Activated CD4-positive, alpha-beta T cell treated with anti-CD3 and anti-CD28 coated beads, Interleukin-2, amount 10 ng/mL, durations not matched to agents 7 days and 5 days (primary cell): ENCODE data around the gene ZBTB17. TPM values are rescaled to one million over a fixed set of nuclear protein-coding genes. Genes with fewer than 3 reads are reported as not detected.

Experiments used
- CTCF ChIA-PET: fragments of 350-600 bp; sonication (Branson Sonifier 250); formaldehyde crosslinking; loops from one replicate; lab custom pipeline; 2021; ENCODE audit warnings: antibody characterized with exemption; lab: Charles Lee
- POLR2A ChIA-PET: fragments of 350-600 bp; sonication (Branson Sonifier 250); formaldehyde crosslinking; loops from one replicate; lab custom pipeline; 2021; ENCODE audit warnings: antibody characterized with exemption; lab: Charles Lee
- DNase-seq: peaks from one replicate; pipeline ENCODE4 v3.0.0-alpha.2; 2020
- H3K27ac Mint-ChIP-seq: one replicate; pipeline ENCODE4 v1.8.0; 2021; ENCODE audit warnings: mild to moderate bottlenecking, moderate library complexity, mixed read lengths
- H3K27me3 Mint-ChIP-seq: one replicate; pipeline ENCODE4 v1.8.0; 2021; ENCODE audit warnings: mixed read lengths
- H3K36me3 Mint-ChIP-seq: one replicate; pipeline ENCODE4 v1.8.0; 2021; ENCODE audit warnings: low read depth, mixed read lengths
- H3K4me1 Mint-ChIP-seq: one replicate; pipeline ENCODE4 v1.8.0; 2021; ENCODE audit warnings: mixed read lengths
- H3K4me3 Mint-ChIP-seq: one replicate; pipeline ENCODE4 v1.8.0; 2021; ENCODE audit warnings: mild to moderate bottlenecking, moderate library complexity, mixed read lengths
- H3K9me3 Mint-ChIP-seq: one replicate; pipeline ENCODE4 v1.8.0; 2021; ENCODE audit warnings: mixed read lengths
- total RNA-seq, 2 experiments: library from RNA; stranded (reverse); gene quantifications; one replicate each; pipeline ENCODE4 v1.2.3, GENCODE V29; 2021

The ZBTB17 gene
- total RNA-seq, 2 experiments from 2014 or later, result 34.8 to 38.8 TPM

DNA sequence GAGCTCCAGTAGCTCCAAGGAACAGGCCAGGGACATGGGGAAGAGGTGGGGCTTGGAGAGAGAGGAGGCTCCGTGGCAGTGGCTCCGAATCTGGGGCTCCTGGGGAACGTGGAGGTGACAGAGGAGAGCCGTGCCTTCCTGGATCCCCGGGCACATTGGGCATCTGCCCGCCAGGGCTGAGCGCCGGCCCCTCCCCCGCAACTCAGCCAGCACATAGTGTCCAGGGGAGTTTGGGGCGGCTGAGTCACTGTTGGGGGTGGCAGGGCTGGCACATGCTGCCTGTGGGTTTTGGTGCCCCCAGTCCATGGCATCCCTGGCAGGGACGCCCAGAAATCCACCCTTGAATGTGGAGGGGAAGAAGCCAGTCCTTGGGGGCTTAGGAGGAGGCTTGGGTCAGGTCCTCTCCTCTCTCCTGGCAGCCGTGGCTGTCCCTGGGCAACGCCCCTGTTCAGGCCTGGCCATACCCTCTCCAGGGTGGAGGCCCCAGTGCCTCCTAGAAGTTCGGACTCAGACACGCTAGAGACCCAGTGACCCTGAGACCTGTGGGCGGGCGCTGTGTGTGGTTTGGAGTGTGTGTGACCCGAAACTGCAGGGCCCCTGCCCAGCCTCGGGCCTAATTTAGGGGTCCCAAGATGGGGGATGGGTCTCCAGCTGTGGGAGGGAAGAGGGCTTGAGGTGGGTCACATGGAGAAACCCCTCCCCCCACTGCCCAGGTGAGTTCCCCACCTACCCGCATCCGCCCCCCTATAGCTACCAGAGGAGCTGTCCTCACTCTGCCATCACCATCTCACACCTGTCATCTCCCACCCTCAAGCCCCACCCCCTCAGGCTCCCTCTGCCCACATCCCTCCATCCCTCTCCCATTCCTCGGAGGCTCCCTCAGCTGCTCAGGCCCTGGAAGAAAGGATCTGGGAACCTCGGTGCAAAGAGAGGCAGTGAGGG, 40.3 kb upstream of the ZBTB17 start:
- H3K27ac Mint-ChIP-seq, result no peak overlapping the region
- no peak overlapping the region for H3K4me3 Mint-ChIP-seq
- H3K36me3 Mint-ChIP-seq, result no peaks in the 10 kb centered on the region
- ChIA-PET POLR2A (no interaction called here), CTCF (interaction anchor here (0.6 kb wide), 1 partner anchor 528 kb away, joined by 5 read pairs; no protein-coding TSS in a partner anchor)
- DNase-seq, result no peak
- H3K9me3 Mint-ChIP-seq, result no peaks in the 10 kb centered on the region
- H3K27me3 Mint-ChIP-seq, result no peaks in the 10 kb centered on the region
- H3K4me1 Mint-ChIP-seq, result peaks cover 4% of the 10 kb centered on the region

DNA sequence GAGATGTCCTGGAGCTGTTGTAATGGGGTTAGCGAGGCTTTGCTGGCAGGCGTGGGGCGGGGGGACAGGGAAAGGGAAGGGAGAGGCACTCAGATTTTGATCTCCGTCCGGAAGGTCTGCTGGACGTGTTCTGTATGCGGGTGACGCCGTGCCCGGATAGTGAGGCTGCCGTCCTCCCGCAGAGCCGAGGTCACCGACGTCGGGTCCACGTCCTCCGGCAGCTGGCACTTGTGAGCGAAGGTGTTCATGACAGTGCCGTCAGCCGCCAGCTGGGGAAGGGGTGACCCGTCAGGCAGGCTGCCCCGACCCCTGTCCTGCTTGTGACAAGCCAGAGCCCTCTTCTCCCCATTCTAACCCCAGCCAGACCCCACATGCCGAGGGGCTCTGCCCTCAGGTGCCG, 39.6 kb upstream of the ZBTB17 start:
- Mint-ChIP-seq H3K4me3 (no peak overlapping the region), H3K36me3 (no peaks in the 10 kb centered on the region), H3K27ac (no peak overlapping the region), H3K9me3 (no peaks in the 10 kb centered on the region), H3K27me3 (no peaks in the 10 kb centered on the region), H3K4me1 (peaks cover 4% of the 10 kb centered on the region)
- DNase-seq, result no peak
- ChIA-PET POLR2A (no interaction called here), CTCF (interaction anchor here (0.6 kb wide), 1 partner anchor 527 kb away, joined by 5 read pairs; no protein-coding TSS in a partner anchor)

- ChIA-PET CTCF (interaction anchor here (0.5 to 1.5 kb wide), 4 partner anchors 58 to 527 kb away, joined by 3 to 5 read pairs (median 4); partner anchors contain the start of gene FAM131C), POLR2A (no interaction called here)
- no peaks in the 10 kb centered on the region for H3K27me3 Mint-ChIP-seq
- DNase-seq, result no peak
- no peaks in the 10 kb centered on the region for H3K36me3 Mint-ChIP-seq
- H3K27ac Mint-ChIP-seq, result no peak overlapping the region
- H3K9me3 Mint-ChIP-seq, result no peaks in the 10 kb centered on the region
- no peak overlapping the region for H3K4me3 Mint-ChIP-seq
- H3K4me1 Mint-ChIP-seq, result peaks cover 4% of the 10 kb centered on the region
Observed at GRCh38 chr1:16014509-16015482, 38.9 kb upstream of the ZBTB17 start.

DNA sequence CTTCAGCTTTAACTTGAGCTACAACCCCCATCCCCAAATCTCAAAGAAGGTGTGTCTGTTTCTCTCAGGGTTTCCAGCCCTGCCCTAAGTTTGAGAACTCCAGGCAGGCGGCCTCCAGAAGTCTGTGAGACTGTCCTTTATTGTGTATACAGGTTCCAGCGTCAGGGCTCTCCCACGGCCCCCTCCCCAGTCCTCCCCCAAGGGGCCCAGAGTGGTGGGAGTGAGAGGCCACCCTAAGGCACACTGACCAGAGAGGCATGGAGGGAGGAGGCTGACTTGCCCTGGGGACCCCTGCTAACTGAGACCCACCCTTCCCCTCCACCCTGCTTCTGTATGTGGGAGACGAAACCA, 38.0 kb upstream of the ZBTB17 start:
- H3K4me3 Mint-ChIP-seq, result no peak overlapping the region
- H3K27ac Mint-ChIP-seq, result no peak overlapping the region
- H3K36me3 Mint-ChIP-seq, result no peaks in the 10 kb centered on the region
- no peak for DNase-seq
- ChIA-PET POLR2A (no interaction called here), CTCF (interaction anchor here (0.5 to 1.5 kb wide), 2 partner anchors 65 to 232 kb away, joined by 4 read pairs; no protein-coding TSS in a partner anchor)
- no peaks in the 10 kb centered on the region for H3K9me3 Mint-ChIP-seq
- H3K27me3 Mint-ChIP-seq, result no peaks in the 10 kb centered on the region
- peaks cover 4% of the 10 kb centered on the region for H3K4me1 Mint-ChIP-seq

DNA sequence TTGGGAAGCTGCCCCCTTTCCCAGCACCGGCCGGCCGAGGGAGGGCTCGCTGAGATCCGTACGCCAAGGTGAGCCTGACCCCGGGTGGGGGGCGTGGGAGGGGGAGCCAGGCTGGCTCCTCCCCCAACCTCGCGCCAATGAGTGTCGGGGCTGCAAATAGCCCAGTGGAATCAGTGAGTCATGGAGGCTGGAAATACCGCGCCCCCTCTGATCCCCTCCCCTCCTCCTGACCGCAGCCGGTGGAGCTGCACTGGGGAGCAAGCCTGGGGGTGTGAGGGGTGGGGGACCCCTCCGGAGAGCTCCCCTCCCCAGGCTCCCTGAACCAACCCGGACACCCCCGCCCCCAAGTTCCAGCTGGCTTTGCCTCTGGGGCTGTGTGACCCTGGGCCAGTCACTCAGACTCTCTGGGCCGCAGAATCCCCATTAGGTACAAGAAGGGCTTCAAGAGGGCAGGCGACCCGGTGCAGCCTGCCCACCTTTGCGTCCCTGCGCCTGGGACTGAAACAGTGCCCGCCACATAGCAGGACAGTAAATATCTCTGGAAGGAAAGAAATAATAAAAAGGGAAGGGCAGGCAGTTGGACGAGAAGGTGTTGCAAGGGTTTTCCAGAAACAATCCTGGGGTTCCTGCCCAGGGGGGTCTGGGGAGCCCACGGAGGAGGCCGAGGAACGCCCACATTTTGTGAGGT, 37.5 kb upstream of the ZBTB17 start:
- H3K4me1 Mint-ChIP-seq, result peaks cover 4% of the 10 kb centered on the region
- no peaks in the 10 kb centered on the region for H3K36me3 Mint-ChIP-seq
- no peak overlapping the region for H3K4me3 Mint-ChIP-seq
- no peak for DNase-seq
- no peaks in the 10 kb centered on the region for H3K9me3 Mint-ChIP-seq
- no peaks in the 10 kb centered on the region for H3K27me3 Mint-ChIP-seq
- no peak overlapping the region for H3K27ac Mint-ChIP-seq
- POLR2A ChIA-PET, result no interaction called here
- CTCF ChIA-PET, result interaction anchor here (1.5 kb wide), 1 partner anchor 65 kb away, joined by 4 read pairs; no protein-coding TSS in a partner anchor

- Mint-ChIP-seq H3K27ac (no peak overlapping the region), H3K27me3 (no peaks in the 10 kb centered on the region), H3K9me3 (no peaks in the 10 kb centered on the region), H3K4me1 (peaks cover 4% of the 10 kb centered on the region), H3K36me3 (no peaks in the 10 kb centered on the region), H3K4me3 (no peak overlapping the region)
- ChIA-PET POLR2A (no interaction called here), CTCF (no interaction called here)
- peak; percentile 26 for DNase-seq
Observed at GRCh38 chr1:16012590-16013219, 36.8 kb upstream of the ZBTB17 start.

- DNase-seq, result no peak
- ChIA-PET CTCF (interaction anchor here (1.6 kb wide), 1 partner anchor 197 kb away, joined by 4 read pairs; no protein-coding TSS in a partner anchor), POLR2A (no interaction called here)
- Mint-ChIP-seq H3K4me3 (no peak overlapping the region), H3K27ac (no peak overlapping the region), H3K36me3 (no peaks in the 10 kb centered on the region), H3K4me1 (peaks cover 4% of the 10 kb centered on the region), H3K27me3 (no peaks in the 10 kb centered on the region), H3K9me3 (no peaks in the 10 kb centered on the region)
Observed at GRCh38 chr1:16011936-16012589, 36.2 kb upstream of the ZBTB17 start.

DNA sequence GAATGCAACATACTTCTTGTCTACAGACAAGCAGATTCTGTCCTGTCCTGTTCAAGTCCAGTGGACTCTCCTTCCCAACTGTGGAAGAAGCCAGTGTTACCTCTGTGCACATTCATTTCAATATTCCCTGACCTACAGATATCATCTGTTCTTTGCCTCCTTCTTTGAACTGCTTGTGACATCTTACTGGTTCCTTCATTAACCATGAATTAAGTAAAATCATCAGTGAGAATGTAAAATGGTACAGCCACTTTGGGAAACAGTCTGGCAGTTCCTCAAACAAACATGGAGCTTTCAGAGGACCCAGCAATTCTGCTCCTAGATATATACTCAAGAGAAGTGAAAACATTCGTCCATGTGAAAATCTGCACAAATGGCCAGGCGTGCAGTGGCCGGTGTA, 34.9 kb upstream of the ZBTB17 start:
- ChIA-PET POLR2A (no interaction called here), CTCF (interaction anchor here (1.6 kb wide), 2 partner anchors 17 to 196 kb away, joined by 4 read pairs; no protein-coding TSS in a partner anchor)
- Mint-ChIP-seq H3K36me3 (no peaks in the 10 kb centered on the region), H3K27me3 (no peaks in the 10 kb centered on the region), H3K9me3 (no peaks in the 10 kb centered on the region), H3K27ac (no peak overlapping the region), H3K4me1 (peaks cover 4% of the 10 kb centered on the region), H3K4me3 (no peak overlapping the region)
- DNase-seq, result no peak

GRCh38 chr1:16009678-16010077, 33.8 kb upstream of the ZBTB17 start:
- Mint-ChIP-seq H3K36me3 (no peaks in the 10 kb centered on the region), H3K4me3 (no peak overlapping the region), H3K27me3 (no peaks in the 10 kb centered on the region), H3K9me3 (no peaks in the 10 kb centered on the region), H3K4me1 (peaks cover 4% of the 10 kb centered on the region), H3K27ac (no peak overlapping the region)
- no peak for DNase-seq
- POLR2A ChIA-PET, result no interaction called here
- CTCF ChIA-PET, result interaction anchor here (1.0 to 1.6 kb wide), 3 partner anchors 14 to 30 kb away, joined by 3 to 4 read pairs (median 4); no protein-coding TSS in a partner anchor

- Mint-ChIP-seq H3K27me3 (no peaks in the 10 kb centered on the region), H3K4me1 (peaks cover 4% of the 10 kb centered on the region), H3K9me3 (no peaks in the 10 kb centered on the region), H3K36me3 (no peaks in the 10 kb centered on the region), H3K4me3 (no peak overlapping the region), H3K27ac (no peak overlapping the region)
- peak; percentile 80 for DNase-seq
- POLR2A ChIA-PET, result no interaction called here
- CTCF ChIA-PET, result interaction anchor here (1.0 to 1.6 kb wide), 4 partner anchors 15 to 60 kb away, joined by 3 to 4 read pairs (median 4); no protein-coding TSS in a partner anchor
Observed at GRCh38 chr1:16009030-16009460, 33.1 kb upstream of the ZBTB17 start.

DNA sequence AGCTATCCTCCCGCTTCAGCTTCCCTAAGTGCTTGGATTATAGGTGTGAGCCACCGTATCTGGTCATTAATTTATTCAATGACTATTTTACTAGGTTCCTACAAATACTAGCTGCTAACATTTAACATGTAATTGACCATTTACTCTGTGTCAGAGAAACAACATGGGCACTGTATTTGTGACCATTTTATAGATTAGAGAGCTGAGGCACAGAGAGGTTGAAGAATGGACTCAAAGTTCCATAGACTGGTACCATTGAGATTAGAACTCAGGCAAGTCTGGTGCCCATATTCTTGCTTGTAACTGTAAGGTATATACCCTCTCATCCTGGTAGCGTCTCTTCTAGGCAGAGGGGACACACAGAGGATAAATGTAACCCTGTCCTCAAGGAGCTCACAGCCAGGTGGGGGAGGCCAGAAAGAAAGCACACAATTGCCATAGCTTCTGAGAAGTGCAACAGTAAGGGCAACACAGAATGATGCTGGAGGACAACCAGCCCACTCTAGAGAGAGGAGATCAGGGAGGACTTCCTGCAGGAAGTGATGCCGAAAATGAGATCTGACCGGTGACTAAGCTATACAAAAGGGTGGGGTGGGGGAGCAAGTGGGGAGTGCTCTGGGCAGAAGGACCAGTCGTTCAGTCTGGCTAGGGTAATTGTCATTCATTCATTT, 31.9 kb upstream of the ZBTB17 start:
- POLR2A ChIA-PET, result no interaction called here

More for the DNA sequence above, 31.9 kb upstream of the ZBTB17 start:
- DNase-seq, result no peak
- peaks cover 4% of the 10 kb centered on the region for H3K4me1 Mint-ChIP-seq
- no peaks in the 10 kb centered on the region for H3K36me3 Mint-ChIP-seq
- no peaks in the 10 kb centered on the region for H3K27me3 Mint-ChIP-seq
- H3K9me3 Mint-ChIP-seq, result no peaks in the 10 kb centered on the region
- CTCF ChIA-PET, result interaction anchor here (0.6 to 1.3 kb wide), 9 partner anchors 10 to 195 kb away, joined by 3 to 4 read pairs (median 3); partner anchors contain the start of genes SPEN and ZBTB17
- no peak overlapping the region for H3K27ac Mint-ChIP-seq
- no peak overlapping the region for H3K4me3 Mint-ChIP-seq
